GM18519 (cell line): ENCODE data around the gene FIS1.
A peak's percentile ranks its signal among the peaks of the same experiment; 100 is the strongest.

Experiments
- ATAC-seq: cut with Tn5 transposase; IDR thresholded peaks from one replicate; pipeline ENCODE4 v1.9.1; 2021; ENCODE audit warnings: mild to moderate bottlenecking, moderate library complexity; ENCODE audit not compliant: unreplicated experiment, low FRiP score

FIS1 gene

DNA sequence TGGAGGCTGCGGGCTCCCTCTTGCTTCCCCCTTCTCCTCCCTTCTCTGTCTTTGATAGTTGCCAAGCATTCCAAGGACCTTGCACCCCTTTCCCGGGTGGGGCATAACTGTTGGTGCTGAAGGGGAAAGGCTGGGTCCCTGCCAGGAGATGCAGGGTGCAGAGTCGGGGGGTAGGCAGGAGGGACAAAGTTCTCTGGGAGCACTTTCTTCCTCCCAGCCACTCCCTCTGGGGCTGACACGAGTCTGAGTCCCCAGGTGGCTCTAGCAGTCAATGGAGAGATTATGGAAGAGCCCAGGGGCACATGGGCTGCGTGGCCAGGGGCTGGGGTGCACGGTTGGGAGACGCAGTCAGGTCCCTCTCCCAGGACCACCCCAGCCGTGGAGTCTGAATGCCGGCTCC lies 9.4 kb downstream of the FIS1 start:
- ATAC-seq, result no peak

DNA sequence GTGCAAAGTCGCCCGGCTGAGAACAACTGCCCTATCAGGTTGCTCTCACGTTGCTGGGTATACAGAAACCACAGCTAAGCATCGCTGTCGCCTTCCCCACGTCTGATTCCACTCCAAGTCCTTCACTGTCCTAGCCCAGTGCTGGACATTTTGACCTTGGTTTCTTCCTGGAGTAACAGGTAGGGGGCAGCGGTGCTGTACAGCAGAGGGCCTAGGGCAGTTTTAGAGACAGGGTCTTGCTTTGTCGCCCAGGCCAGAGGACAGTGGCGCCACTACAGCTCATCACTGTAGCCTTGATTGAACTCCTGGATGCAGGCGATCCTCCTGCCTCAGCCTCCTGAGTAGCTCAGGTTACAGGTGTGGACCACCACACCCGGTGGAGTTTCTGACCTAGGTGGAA lies 9.8 kb downstream of the FIS1 start:
- ATAC-seq, result no peak

DNA sequence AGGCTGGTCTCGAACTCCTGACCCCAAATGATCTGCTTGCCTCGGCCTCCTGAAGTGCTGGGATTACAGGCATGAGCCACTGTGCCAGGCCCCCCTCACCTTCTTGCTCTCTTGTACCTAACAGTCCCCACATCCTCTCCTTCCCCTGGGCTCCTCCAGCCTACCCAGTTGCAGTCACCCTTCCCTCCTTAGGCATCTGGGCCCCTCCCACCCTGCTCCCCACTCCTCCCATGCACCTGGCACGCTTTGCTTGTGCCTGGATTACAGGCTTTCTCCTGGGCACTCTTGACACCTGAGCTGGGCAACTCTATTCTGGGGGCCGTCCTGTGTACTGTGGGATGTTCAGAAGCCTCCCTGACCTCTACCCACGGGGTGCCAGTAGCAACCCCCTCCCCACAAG lies 10.2 kb downstream of the FIS1 start:
- no peak for ATAC-seq

DNA sequence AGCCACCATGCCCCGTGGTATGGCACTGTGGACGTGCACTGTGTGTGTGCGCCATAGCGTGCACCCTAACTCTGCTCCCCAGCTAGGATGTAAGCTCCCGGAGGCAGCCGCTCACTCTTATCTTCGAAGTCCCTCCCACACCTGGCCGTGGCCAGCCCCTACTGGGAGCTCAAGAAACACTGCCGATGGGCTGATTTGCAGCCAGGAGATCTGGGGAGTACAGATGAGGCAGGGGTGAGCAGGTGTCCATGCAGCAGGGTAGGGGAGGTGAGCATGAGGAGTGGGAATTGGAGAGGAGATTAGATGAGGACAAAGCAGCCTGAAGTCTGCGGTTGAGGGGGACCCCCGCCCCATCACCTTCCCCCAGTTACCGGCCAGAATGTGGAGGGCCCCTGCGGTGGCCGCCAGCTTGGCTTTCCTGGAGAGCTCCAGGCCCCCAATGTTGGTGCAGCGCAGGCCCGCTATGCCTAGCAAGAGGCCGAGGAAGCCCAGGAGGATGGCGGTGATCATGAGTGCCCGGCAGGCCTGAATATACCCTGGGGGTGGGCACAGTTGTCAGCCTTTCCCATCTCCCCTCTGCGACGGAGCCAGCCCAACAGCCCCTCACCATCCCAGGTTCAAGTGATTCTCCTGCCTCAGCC lies 10.9 kb downstream of the FIS1 start:
- ATAC-seq, result no peak

DNA sequence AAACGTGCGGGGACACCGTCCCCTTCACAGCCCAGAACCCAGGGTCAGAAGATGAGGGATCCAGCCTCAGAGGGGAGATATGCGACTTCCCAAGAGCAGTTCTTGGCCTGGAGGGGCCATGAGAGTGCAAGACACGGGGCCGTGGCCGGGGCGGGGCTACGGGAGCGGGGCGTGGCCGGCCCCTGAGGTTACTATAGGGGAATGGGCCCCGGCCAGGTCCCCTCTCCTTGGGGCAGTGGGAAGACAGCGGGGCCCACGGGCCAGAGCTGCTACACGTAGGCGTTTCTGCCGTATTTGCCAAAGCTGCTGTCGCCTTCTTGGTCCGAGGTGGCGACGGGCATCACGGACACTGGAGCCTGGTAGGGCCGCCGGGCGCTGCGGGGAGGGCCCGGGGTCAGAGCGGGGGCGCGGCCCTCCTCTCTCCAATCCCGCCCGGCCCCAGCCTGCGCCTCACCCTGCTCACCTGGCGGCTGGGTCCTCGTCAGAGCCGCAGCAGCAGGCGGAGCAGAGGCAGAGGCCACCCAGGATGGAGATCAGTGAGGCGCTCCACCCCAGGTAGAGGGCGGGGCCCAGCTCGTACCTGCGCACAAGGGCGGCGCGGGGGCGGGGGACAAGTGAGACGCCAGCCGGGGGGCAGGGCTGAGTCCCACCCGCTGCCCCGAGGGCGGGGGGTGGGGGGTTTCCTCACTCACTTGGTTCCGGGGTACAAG lies 12.6 kb downstream of the FIS1 start:
- no peak for ATAC-seq

DNA sequence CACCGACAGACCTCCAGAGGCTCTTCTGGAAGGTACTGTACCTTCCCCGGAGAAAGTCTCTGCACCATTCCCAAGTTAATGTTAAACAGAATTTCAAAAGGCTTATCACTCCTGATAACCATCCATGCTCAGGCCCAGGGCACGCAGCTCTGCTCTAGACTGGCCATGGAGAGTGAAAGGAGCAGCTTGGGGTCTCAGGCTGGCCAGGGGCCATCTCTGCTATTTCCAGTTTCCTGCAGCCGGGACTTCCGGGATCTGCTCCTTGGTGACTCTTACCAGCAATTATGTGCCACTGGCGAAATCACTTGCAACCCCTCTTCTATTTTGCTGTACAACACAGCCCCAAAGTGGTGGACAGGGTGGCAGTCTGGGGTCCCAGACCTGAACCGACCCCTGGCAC lies 13.2 kb downstream of the FIS1 start:
- ATAC-seq, result no peak

DNA sequence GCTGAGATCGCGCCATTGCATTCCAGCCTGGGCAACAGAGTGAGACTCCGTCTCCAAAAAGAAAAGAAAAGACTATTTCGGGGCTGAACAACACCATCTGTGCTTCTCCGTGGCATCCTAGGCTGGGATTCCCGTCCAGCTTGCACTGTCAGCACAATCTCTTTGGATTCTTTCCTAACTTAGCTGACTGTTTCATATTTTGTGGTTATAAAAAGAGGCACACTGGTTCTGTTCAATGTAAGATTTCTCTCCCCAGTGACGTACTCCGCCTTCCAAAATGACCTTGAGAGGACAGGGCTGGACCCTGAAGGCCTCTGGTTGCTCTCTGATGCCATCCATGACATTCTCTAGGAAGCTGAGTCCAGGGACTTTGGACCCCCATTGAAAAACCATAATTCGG lies 18.2 kb downstream of the FIS1 start:
- ATAC-seq, result no peak

DNA sequence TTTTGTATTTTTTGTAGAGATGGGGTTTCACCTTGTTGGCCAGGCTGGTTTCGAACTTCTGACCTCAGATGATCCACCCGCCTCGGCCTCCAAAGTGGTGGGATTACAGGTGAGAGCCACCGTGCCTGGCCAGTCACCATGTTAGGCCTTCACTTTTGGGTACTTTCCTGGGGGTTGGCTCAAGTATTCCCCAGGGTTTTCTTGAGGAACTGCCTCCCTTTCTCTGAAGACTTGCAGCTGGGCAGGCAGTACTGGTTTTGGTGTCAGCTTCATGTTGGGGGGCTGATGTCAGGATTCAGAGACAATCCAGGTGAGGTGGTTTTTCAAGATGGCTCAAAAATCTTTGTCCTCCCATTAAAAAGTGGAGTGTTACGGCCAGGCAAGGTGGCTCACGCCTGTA lies 19.2 kb downstream of the FIS1 start:
- no peak for ATAC-seq

DNA sequence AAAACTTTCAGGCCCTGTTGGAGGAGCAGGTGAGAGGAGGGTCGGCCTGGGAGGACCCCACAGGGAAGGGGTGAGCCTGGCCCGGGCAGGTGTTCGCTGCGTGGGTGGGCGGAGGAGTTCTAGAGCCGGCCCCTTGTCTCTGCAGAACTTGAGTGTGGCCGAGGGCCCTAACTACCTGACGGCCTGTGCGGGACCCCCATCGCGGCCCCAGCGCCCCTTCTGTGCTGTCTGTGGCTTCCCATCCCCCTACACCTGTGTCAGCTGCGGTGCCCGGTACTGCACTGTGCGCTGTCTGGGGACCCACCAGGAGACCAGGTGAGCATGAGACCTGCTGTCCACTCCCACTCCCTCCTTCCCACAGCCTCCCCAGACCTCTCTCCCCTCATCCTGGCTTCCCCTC lies 21.4 kb downstream of the FIS1 start:
- ATAC-seq, result no peak

DNA sequence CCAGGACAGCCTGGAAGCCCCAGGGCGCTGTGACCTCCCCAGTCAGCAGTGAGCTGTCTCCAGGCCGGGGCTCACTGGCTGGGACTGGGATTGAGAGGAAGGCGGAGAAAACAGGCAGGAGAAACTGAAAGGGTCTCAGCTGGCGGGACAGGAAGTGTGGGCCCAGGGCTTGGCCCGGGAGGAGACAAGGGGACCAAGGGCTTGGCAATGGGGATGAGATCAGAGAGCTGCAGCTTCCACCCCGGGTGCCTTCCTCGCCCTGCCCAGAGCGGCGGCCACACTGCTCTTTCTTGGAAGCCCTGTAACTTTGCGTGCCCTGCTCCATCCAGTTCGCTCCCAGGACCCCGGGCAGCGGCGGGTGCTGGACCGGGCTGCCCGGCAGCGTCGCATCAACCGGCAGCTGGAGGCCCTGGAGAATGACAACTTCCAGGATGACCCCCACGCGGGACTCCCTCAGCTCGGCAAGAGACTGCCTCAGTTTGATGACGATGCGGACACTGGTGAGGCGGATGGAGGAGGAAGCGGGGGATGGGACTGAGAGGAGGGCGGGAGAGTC lies 22.5 kb downstream of the FIS1 start:
- no peak for ATAC-seq

DNA sequence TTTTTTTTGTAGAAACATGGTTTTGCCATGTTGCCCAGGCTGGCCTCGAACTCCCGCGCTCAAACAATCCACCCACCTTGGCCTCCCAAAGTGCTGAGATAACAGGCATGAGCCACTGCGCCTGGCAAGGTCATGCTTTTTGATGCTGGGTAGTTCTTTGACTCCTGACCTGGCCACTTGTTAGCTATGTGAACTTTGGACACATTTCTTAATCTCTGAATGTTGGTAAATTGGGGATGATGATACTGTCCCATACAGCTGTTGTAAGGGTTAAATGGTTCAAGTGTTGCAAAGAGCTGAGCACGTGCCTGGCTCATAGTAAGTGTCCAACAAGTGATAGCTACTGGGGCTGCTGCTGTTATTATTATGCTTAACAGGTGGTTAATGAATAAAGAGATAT lies 24.6 kb downstream of the FIS1 start:
- ATAC-seq, result no peak

DNA sequence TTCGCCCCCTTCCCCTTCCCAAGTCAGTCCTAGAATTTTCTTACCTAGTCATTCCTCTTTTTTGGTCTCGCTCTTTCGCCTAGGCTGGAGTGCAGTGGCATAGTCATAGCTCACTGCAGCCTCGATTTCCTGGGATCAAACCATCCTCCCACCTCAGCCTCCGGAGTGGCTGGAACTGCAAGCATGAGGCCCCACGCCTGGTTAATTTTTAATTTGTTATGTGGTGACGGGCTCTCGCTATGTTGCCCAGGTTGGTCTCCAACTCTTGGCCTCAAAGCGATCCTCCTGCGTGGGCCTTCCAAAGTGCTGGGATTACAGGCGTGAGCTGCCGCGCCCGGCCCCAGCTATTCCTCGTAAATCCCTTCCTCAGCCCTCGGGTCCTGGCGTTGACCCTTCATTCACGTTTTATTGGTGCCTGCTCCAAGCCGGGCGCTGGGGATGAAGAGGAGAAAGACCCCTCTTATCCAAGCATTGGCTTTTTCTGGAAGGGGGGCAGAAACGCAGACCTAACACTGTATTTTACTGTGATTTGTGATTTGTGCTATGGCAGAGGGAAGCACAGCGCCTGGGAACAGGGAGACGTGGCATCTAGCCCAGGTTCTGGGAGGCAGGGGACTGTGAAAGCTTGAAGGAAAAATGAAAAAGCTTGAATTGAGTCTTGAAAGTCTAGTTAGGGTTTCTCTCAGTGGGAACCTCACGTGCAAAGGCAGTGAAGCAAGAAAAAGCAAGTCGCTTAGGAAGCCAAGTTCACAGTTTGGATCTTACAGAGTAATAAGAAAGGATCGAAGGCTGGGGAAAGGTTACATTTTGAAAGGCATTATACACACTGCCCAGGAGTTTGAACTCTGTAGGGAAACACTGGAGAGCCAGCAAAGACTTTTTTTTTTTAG lies 26.4 kb downstream of the FIS1 start:
- no peak for ATAC-seq

DNA sequence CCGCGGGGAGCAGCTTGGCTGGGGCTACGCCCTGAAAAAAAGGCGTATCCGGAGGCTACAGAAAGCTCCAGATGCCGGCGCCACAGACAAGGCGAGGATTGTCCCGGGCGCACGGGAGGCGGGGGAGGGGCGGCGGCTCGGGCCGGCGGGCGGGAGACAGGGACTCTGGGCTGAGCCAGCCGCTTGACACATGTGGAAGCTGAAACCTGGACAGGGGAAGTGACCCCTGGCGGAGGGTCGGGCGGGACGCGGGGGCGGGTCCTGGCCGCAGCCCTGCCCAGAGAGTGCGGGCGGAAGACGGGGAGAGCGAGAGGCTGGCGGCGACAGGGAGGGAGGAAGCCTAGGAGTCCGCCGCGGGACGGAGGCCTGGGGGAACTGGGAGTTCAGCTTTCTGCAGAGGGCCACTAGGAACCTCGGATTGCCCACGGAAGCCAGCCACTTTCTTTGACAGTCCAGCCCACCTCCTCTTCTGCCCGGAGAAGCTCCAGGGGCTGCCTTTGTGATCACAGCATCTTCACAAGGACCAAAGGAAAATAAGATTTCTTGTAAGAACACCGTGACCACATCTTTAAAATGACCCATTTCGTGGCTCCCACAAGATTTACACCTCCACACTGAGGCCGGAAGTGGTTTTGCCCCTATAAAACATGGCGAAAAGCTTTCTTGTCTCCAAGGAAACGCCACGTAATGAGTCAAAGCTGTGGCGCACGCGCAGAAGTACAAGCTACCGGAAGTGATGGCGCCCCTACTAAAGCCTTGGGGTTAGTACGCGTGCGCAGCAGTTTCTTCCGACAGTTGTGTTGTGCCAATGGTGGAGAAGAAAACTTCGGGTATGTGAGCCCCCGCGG lies 27.3 kb downstream of the FIS1 start, which contains the start of the genes PLOD3 and ZNHIT1:
Gene PLOD3 (minus strand): TSS at position 194 of the 848 bp plus-strand sequence. CDS start 307 bp downstream, outside the sequence.
Gene ZNHIT1 (plus strand): TSS at position 778 of the 848 bp plus-strand sequence. CDS start 31 bp downstream, at position 809.
- peak; percentile 57 for ATAC-seq

DNA sequence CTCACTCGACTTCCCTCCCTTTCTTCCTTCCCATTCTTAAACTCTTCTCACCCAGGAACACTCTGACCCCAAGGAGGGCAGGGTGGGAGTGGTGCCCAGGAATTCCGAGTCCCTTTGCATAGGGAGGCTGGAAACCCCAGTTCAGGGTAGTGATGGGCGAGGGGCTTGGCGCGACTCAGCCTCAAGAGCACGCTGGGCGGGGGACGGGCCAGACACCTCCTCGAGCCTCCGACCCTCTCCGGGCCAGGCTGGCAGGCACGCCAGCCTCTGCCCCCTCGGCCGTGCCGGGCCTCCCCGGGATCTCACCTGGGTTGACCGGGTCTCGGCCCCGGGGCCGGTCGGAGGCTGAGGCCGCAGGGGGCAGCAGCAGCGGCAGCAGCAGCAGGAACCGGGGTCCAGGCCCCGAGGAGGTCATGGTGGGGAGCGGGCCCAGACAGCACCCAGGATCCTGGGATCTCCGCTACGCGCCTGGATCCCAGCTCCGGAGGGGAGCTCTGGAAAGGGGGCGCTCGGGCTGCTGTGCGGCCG lies 28.0 kb downstream of the FIS1 start:
- ATAC-seq, result peak; percentile 9

DNA sequence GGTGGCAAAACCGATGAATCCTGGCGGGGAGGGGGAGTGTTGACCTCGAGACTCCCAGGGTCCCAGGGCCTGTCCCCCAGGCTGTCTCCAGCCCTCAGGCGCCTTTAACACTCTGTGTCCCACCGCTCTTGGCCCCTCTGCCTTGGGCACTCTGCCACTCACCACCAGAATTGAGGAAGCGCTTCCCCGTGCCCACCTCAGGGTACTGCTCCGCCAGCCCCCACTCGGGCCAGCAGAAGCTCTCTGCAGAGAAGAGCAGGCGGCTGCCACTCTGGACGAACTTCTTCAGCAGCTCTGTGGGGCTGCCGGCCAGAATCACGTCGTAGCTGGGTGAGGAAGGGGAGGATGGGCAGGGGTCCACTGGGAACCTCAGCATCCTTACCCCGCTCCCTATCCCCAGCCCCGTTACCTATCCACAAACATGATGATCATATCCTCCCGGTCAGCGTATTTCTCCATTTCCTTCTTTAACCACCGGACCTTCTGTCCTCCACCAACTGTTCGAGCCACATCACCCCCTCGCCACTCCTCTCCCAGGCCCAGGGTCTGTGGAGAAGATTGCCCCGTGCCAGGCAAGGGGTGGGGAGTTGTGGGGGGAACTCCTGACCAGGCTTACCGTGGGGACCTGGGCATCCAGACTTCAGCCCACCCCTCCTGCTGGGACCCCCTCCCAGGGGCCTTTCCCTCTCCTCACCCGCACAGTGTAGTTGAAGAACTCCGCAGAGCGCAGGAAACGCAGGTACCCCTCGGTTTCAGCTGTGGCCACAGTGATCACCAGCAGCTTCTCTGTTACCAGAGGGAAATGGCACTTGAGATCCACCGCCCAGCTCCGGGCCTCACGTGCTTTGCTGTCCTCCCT lies 28.7 kb downstream of the FIS1 start:
- no peak for ATAC-seq

DNA sequence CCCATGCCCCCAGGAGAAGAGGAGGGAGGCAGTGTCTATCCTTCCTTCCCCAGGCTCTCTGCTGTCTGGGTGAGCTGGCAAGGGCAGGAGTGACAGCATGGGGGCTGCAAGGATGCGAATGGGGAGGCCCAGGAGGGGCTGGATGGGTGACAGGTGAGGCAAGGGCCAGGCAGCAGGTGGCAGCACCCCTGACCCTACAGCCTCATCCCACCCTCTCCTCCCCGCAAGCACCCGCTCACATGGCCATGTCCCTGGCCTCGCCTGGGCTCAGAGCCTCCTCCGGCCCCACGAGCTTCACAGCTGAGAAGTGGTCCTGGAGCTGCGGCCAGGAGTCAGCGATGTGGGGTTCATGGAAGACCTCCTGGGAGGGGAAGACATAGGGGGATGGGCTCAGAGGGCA lies 32.9 kb downstream of the FIS1 start:
- no peak for ATAC-seq

DNA sequence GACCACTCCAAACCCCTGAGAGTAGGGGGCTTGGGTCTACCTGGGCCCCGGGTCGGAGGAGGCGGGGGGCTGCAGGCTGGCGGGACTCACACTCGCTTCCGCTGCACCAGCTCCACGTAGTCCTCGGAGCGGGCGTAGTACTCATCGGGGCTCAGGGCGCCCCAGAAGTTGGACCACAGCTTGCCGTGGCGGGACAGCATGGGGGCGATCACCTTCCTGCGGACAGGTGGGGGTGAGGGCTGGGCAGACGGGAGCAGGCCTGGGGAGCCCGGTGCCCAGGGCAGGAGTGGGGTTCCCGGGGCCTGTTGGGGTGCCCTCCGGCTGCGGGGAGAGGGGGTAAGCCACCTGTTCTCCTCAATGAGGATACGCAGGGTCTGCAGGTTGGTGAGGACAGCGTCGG lies 33.4 kb downstream of the FIS1 start:
- ATAC-seq, result no peak

DNA sequence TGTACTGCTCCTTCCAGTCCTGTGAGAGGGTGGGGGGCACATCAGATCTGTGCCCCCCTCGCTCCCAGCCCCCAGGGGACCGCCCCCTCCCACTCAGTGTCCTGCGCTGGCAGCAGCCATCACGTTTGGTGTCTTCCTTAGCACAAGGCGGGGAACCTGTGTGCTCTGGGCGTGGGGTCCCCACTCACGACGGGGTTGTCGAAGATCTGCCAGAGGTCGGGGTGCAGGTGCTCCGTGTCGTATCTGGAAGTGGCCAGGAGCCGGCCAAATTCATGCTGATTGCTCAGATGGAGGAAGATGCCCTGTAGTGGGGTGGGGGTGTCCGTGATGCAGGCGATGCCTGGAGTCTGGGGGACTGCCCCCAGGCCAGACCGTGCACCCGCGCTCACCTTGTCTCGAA lies 34.7 kb downstream of the FIS1 start:
- no peak for ATAC-seq

DNA sequence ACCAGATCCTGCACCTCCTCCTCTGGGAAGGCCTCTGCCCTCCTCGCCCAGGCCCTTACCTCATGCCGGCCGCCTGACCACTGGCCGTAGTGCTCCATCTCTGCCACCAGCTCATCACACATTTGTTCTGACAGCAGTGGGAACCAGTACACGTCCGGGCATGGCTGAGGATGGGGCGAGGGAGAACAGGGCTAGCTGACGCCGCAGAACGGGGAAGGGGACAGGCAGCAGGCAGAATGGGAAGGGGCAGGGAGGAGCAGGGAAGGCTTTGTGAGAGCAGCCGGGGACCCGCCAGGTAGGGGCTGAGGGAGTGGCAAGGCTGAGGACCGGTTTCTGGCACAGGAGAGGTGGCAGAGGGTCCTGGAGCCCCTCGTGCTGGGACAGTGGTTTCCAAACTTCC lies 36.1 kb downstream of the FIS1 start:
- no peak for ATAC-seq
